Ishikawa (cell line): ENCODE data around the gene EOLA2.

Experiments used
- CEBPB ChIP-seq: IDR thresholded peaks from 2 replicates; pipeline ENCODE4 v1.6.1; 2012
- CREB1 ChIP-seq: IDR thresholded peaks from 2 replicates; pipeline ENCODE4 v1.6.1; 2012; ENCODE audit warnings: low read depth
- EGR1 ChIP-seq: IDR thresholded peaks from 2 replicates; pipeline ENCODE4 v1.6.1; 2012
- EP300 ChIP-seq: IDR thresholded peaks from 2 replicates; pipeline ENCODE4 v1.6.1; 2012; ENCODE audit warnings: borderline replicate concordance
- FOXM1 ChIP-seq: IDR thresholded peaks from 2 replicates; pipeline ENCODE4 v1.6.1; 2012; ENCODE audit warnings: low read depth, borderline replicate concordance
- NFIC ChIP-seq: IDR thresholded peaks from 2 replicates; pipeline ENCODE4 v1.6.1; 2012
- RAD21 ChIP-seq: IDR thresholded peaks from 2 replicates; pipeline ENCODE4 v1.6.1; 2012; ENCODE audit warnings: low read depth
- TAF1 ChIP-seq: IDR thresholded peaks from 2 replicates; pipeline ENCODE4 v1.6.1; 2012; ENCODE audit warnings: low read depth, mild to moderate bottlenecking
- TCF12 ChIP-seq: IDR thresholded peaks from 2 replicates; pipeline ENCODE4 v1.6.1; 2012; ENCODE audit warnings: low read depth
- TEAD4 ChIP-seq: IDR thresholded peaks from 2 replicates; pipeline ENCODE4 v1.6.1; 2012
- YY1 ChIP-seq: IDR thresholded peaks from 2 replicates; pipeline ENCODE4 v1.6.1; 2012; ENCODE audit warnings: low read depth
- ZBTB7A ChIP-seq: IDR thresholded peaks from 2 replicates; pipeline ENCODE4 v1.6.1; 2012; ENCODE audit warnings: low read depth
- TF ChIP-seq, protein P1 (sequence below): IDR thresholded peaks from 2 replicates; pipeline ENCODE4 v1.6.1; 2012
- TF ChIP-seq, protein P2 (sequence below): IDR thresholded peaks from 2 replicates; pipeline ENCODE4 v1.6.1; 2012; ENCODE audit warnings: low read depth, mild to moderate bottlenecking
- TF ChIP-seq, protein P3 (sequence below): IDR thresholded peaks from 2 replicates; pipeline ENCODE4 v1.6.1; 2012

The EOLA2 gene

GRCh38 chrX:149962859-149963757, 24.8 kb upstream of the EOLA2 start:
- no peak for TF ChIP-seq EGR1
- TF ChIP-seq, protein P1, sequence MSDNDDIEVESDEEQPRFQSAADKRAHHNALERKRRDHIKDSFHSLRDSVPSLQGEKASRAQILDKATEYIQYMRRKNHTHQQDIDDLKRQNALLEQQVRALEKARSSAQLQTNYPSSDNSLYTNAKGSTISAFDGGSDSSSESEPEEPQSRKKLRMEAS = 0 out of 2 replicates have a peak, but pooled peaks have one; percentile 15
- peak; percentile 73 for TF ChIP-seq RAD21

DNA sequence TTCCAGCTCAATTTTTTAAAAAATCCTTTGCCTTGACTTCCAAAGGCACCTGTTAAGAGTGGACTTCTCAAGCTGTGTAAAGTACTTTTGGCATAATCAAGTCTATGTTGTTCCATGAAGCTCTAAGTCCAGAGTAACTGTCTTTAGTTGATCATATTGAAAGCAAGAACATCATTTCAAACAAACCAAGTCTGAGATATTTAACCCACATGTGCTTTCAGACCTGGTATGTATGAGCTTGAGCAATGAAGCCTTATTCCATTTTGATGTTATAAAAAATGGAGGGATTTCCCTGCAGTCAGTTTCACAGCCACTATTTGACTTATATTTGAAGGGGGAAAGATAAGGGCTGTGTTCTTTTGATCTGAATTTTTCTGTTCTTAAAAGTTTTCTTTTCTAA, 23.7 kb upstream of the EOLA2 start:
- TF ChIP-seq, protein P1 = no peak
- TF ChIP-seq YY1 = no peak

GRCh38 chrX:149961572-149961971, 23.3 kb upstream of the EOLA2 start:
- TF ChIP-seq CEBPB (no peak), TEAD4 (no peak), YY1 (no peak), CREB1 (no peak), TCF12 (no peak), ZBTB7A (no peak), NFIC (no peak), RAD21 (no peak), TAF1 (no peak), EGR1 (no peak), FOXM1 (no peak), EP300 (no peak)
- TF ChIP-seq, protein P2, sequence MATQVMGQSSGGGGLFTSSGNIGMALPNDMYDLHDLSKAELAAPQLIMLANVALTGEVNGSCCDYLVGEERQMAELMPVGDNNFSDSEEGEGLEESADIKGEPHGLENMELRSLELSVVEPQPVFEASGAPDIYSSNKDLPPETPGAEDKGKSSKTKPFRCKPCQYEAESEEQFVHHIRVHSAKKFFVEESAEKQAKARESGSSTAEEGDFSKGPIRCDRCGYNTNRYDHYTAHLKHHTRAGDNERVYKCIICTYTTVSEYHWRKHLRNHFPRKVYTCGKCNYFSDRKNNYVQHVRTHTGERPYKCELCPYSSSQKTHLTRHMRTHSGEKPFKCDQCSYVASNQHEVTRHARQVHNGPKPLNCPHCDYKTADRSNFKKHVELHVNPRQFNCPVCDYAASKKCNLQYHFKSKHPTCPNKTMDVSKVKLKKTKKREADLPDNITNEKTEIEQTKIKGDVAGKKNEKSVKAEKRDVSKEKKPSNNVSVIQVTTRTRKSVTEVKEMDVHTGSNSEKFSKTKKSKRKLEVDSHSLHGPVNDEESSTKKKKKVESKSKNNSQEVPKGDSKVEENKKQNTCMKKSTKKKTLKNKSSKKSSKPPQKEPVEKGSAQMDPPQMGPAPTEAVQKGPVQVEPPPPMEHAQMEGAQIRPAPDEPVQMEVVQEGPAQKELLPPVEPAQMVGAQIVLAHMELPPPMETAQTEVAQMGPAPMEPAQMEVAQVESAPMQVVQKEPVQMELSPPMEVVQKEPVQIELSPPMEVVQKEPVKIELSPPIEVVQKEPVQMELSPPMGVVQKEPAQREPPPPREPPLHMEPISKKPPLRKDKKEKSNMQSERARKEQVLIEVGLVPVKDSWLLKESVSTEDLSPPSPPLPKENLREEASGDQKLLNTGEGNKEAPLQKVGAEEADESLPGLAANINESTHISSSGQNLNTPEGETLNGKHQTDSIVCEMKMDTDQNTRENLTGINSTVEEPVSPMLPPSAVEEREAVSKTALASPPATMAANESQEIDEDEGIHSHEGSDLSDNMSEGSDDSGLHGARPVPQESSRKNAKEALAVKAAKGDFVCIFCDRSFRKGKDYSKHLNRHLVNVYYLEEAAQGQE = no peak
- TF ChIP-seq, protein P1 = no peak
- TF ChIP-seq, protein P3, sequence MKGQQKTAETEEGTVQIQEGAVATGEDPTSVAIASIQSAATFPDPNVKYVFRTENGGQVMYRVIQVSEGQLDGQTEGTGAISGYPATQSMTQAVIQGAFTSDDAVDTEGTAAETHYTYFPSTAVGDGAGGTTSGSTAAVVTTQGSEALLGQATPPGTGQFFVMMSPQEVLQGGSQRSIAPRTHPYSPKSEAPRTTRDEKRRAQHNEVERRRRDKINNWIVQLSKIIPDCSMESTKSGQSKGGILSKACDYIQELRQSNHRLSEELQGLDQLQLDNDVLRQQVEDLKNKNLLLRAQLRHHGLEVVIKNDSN = no peak

- TF ChIP-seq RAD21 (peak; percentile 33; the same call in 1 of the 2 replicates), CREB1 (no peak)
- TF ChIP-seq, protein P3 = no peak
Measured at GRCh38 chrX:149950681-149951080, 12.4 kb upstream of the EOLA2 start.

DNA sequence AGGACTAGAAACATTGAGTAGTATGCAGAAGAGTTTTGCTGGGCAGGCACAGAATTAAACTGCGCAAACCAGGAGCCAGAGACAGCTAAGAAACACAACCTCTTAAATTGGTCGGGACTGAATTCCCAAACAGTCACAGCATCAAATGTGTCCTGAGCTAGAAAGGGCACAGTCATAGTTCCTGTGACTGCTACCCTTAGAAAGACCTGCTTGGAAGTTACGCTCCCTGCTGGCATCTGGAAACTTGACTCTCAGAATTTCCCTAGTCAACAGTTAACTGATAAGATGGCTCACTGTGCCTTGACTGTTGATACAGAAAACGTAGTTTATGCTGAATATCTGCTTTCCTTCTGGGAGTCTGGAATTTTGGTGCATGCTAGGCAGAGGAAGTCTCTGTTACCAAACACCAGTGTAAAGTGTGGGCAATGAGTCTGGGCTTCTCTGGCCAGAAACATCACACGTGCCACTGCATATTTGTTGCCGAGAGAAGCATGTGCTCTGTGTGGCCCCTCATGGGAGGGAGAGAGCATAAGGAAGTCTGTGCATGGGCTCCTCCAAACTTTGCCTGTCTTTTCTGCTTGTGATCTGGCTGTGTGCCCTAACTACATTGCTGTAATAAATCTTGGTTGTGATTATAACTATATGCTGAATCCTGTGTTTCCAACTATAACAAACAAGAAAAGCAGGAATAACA, 11.6 kb upstream of the EOLA2 start:
- TF ChIP-seq CEBPB = no peak
- TF ChIP-seq, protein P1 = no peak
- no peak for TF ChIP-seq TCF12
- no peak for TF ChIP-seq TAF1
- no peak for TF ChIP-seq ZBTB7A
- TF ChIP-seq, protein P2 = no peak
- no peak for TF ChIP-seq CREB1
- no peak for TF ChIP-seq FOXM1
- no peak for TF ChIP-seq NFIC
- TF ChIP-seq EGR1 = no peak

DNA sequence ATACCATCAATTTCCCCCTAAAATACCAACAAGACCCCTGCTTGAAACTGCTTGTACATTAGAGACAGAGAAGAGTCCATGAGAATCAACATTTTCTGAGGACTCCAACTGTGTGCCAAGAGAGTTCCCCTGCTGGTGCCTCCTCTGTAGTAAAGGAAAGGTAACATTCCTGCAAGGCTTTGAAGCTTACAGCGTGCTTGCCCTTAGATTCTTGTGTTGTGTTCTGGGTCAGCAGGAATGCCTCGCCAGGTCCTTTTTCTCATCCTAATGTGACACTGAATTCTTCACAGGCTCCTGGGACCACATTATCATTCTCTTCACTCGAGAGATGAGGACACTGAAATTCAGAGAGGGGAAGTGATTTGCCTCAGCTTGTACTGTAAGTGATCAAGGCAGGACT, 9.7 kb upstream of the EOLA2 start:
- TF ChIP-seq FOXM1 = no peak
- TF ChIP-seq, protein P2 = no peak
- no peak for TF ChIP-seq EGR1
- no peak for TF ChIP-seq TCF12
- TF ChIP-seq EP300 = no peak
- no peak for TF ChIP-seq TEAD4
- TF ChIP-seq CEBPB = no peak
